Measurements from ENCODE around the gene COMMD7. TPM values are rescaled to one million over a fixed set of nuclear protein-coding genes. Genes with fewer than 3 reads are reported as not detected.

The COMMD7 gene
- total RNA-seq, 3 donors from 2014 or later: 29.6 to 37.0 (median 36.6) TPM

DNA sequence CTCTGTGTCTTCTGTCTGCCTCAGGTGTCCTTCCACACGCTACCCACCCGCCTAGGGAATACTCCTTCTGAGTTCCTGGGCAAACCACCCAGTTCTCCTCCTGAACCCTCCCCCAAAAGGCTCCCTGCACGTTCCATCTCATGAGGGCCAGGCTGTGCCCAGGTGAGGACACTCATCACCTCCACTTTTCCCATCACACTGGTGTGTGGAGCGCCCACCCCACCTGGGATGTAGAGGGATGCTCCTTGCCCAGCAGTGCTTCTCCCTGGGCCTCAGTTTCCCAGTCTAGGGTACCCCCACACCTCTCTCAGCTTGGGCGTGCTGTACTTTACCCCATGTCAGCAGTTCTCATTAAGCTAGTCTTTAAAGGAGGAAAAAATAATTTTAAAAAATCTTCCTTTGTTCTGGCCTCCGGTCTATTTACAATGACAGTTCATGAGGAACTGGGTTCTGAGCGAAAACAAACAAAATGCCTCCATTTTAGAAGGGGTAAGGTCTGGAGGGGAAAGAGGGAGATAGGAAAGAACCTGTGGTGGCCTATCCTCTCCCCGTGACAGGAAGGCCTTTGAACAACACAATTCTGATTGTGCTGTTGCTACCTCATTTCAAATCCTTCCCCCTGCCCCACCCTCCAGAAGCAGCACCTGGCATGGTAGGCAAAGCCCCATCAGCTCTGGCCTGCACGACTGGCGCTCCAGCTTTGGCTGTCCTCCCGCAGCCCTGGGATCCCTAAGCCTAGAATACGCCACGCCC lies 67.9 kb downstream of the COMMD7 start:
- ATAC-seq: no peak
- TF ChIP-seq, protein P1, sequence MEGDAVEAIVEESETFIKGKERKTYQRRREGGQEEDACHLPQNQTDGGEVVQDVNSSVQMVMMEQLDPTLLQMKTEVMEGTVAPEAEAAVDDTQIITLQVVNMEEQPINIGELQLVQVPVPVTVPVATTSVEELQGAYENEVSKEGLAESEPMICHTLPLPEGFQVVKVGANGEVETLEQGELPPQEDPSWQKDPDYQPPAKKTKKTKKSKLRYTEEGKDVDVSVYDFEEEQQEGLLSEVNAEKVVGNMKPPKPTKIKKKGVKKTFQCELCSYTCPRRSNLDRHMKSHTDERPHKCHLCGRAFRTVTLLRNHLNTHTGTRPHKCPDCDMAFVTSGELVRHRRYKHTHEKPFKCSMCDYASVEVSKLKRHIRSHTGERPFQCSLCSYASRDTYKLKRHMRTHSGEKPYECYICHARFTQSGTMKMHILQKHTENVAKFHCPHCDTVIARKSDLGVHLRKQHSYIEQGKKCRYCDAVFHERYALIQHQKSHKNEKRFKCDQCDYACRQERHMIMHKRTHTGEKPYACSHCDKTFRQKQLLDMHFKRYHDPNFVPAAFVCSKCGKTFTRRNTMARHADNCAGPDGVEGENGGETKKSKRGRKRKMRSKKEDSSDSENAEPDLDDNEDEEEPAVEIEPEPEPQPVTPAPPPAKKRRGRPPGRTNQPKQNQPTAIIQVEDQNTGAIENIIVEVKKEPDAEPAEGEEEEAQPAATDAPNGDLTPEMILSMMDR (IDR thresholded peaks at IDR 0.05): no peak
- intact Hi-C loops (cut with DNase I, micrococcal nuclease): loop anchor here in 1 of 2 donors (10.0 kb wide), 1 partner anchor 99 kb away; no protein-coding TSS in a partner anchor
- no peak for DNase-seq
- H3K4me3 ChIP-seq: no peak overlapping the region
- no peaks in the 10 kb centered on the region for H3K9me3 ChIP-seq
- H3K36me3 ChIP-seq (ENCODE audit: low read depth): no peaks in the 10 kb centered on the region
- H3K4me1 ChIP-seq (ENCODE audit: low read depth): no peaks in the 10 kb centered on the region

- intact Hi-C loops (cut with DNase I, micrococcal nuclease): loop anchor here (5.0 to 10.0 kb wide), 2 partner anchors 100 to 103 kb away; no protein-coding TSS in a partner anchor
- peak; percentile 63 for ATAC-seq
Measured at GRCh38 chr20:32674362-32674789, 68.9 kb downstream of the COMMD7 start.

DNA sequence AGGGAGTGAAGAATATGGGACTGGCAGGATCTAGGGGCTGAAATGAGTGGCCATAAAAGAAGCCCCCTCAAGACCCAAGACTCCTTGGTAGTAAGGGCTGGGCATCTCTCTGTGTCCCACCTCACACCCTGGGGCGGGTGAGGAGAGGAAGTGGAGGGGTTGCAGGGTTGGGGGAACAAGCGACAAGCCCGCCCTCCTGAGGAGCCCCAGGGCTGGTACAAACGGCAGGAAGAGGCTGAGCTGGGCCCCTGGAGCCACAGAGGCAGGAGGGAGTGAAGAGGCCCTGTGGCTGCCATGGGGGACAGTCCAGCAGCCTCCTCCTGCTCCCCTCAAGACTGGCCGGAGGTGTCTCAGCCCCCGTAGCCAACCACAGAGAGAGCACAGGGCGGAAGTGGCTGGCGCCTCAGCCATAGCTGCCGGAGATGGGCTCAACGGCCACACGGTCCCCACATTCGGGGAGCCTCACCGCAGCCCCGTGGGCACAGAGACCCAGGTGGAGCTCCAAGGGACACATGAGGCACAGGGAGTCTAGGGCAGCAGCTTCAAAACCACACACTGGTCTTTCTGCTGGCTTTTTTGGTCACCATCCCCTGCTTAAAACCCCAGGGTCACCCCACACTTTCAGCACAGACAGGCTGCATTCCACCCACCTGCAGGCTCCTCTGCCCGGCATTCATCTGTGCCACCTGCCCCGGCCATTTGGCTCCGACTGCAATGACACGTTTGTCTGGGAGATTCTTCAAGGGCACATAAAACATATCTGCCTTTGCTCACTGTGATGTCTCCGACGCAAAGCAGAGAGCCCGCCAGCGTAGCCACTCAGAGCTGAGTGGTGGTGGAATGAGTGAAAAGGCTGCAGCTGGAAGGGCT lies 70.0 kb downstream of the COMMD7 start:
- Histone ChIP-seq H3K4me1 (ENCODE audit: low read depth) (no peaks in the 10 kb centered on the region), H3K4me3 (no peak overlapping the region), H3K9me3 (no peaks in the 10 kb centered on the region), H3K36me3 (ENCODE audit: low read depth) (no peaks in the 10 kb centered on the region)
- ATAC-seq (peak; percentile 65), DNase-seq (peak in 2 of 3 donors; percentile 14 to 49)
- TF ChIP-seq, protein P1 (IDR thresholded peaks at IDR 0.05): no peak
- intact Hi-C loops (cut with DNase I, micrococcal nuclease): loop anchor here (5.0 to 10.0 kb wide), 2 partner anchors 102 to 104 kb away; no protein-coding TSS in a partner anchor

More at GRCh38 chr20:32674362-32674789, 68.9 kb downstream of the COMMD7 start:
- TF ChIP-seq, protein P1 (IDR thresholded peaks at IDR 0.05): peak; percentile 43
- Histone ChIP-seq H3K9me3 (no peaks in the 10 kb centered on the region), H3K4me3 (no peak overlapping the region), H3K36me3 (ENCODE audit: low read depth) (no peaks in the 10 kb centered on the region), H3K4me1 (ENCODE audit: low read depth) (no peaks in the 10 kb centered on the region)
- DNase-seq: peak in 2 of 3 donors; percentile 46 to 68

DNA sequence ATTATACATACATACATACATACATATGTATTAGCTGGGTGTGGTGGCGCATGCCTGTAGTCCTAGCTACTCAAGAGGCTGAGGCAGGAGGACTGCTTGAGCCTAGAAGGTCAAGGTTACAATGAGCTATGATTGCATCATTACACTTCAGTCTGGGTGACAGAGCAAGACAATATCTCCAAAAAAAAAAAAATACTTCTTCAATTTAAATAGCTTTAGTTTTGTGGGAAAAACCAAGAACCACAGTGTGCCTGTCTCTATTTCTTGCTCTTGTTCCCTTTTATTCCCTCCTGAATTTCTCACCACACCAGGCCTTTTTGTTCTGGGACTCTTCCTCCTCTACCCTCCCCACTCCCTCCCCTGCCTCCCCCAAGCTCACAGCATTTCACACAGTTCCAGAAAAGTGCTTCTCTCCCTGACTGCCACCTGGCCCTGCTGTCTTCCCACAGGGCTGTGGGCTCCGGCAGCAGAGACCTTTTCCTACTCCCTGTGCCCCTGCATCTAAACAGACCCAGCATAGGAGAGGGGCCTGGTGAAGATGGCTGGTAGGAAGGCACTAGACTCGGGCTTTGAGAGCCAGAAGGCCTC lies 70.8 kb downstream of the COMMD7 start:
- peak; percentile 22 for ATAC-seq
- Histone ChIP-seq H3K4me1 (ENCODE audit: low read depth) (no peaks in the 10 kb centered on the region), H3K36me3 (ENCODE audit: low read depth) (no peaks in the 10 kb centered on the region), H3K9me3 (no peaks in the 10 kb centered on the region), H3K4me3 (no peak overlapping the region)
- intact Hi-C loops (cut with DNase I, micrococcal nuclease): loop anchor here (5.0 to 10.0 kb wide), 2 partner anchors 102 to 105 kb away; no protein-coding TSS in a partner anchor
- DNase-seq: no peak
- TF ChIP-seq, protein P1 (IDR thresholded peaks at IDR 0.05): no peak

GRCh38 chr20:32670773-32671455 lies 72.4 kb downstream of the COMMD7 start:
- ATAC-seq: no peak
- Histone ChIP-seq H3K4me3 (no peak overlapping the region), H3K4me1 (ENCODE audit: low read depth) (peaks cover 3% of the 10 kb centered on the region), H3K36me3 (ENCODE audit: low read depth) (no peaks in the 10 kb centered on the region), H3K9me3 (no peaks in the 10 kb centered on the region)
- TF ChIP-seq, protein P1 (IDR thresholded peaks at IDR 0.05): no peak
- no peak for DNase-seq
- intact Hi-C loops (cut with DNase I, micrococcal nuclease): loop anchor here (5.0 to 10.0 kb wide), 2 partner anchors 104 to 106 kb away; no protein-coding TSS in a partner anchor
